Thoracic aorta (tissue), 2 donors: ENCODE measurements around the gene FUT3. TPM values are rescaled to one million over a fixed set of nuclear protein-coding genes. Genes with fewer than 3 reads are reported as not detected.

Source experiments
- ATAC-seq: fragments of 150-250 bp; one replicate; pipeline ENCODE4 v1.8.0; 2017; ENCODE audit warnings: low read depth; ENCODE audit not compliant: insufficient number of reproducible peaks, low FRiP score
- DNase-seq: peaks from one replicate; pipeline ENCODE4 v3.0.0-alpha.2; 2020; ENCODE audit warnings: low spot score
- H3K27ac ChIP-seq, 2 donors: fragments of 200-600 bp; sonication (generic); 1 replicate in 1 of 2; 2 replicates in 1 of 2; pipeline ENCODE4 v1.5.1; 2016; ENCODE audit warnings: mild to moderate bottlenecking in 2 of 2, moderate library complexity in 2 of 2
- H3K27me3 ChIP-seq: fragments of 200-600 bp; sonication (generic); replicated peaks from 2 replicates; pipeline ENCODE4 v1.6.0; 2016; ENCODE audit warnings: mild to moderate bottlenecking; ENCODE audit not compliant: insufficient read depth
- H3K36me3 ChIP-seq: fragments of 200-600 bp; sonication (generic); one replicate; pipeline ENCODE4 v1.5.1; 2016
- H3K4me1 ChIP-seq, 2 donors: fragments of 200-600 bp; sonication (generic); 1 replicate in 1 of 2; 2 replicates in 1 of 2; pipeline versions ENCODE4 v1.5.1 to v1.6.0; 2016; ENCODE audit warnings: low read depth in 2 of 2, mild to moderate bottlenecking in 1 of 2; ENCODE audit not compliant: control insufficient read depth in 1 of 2
- H3K4me3 ChIP-seq: fragments of 200-600 bp; sonication (generic); 2 replicates; pipeline ENCODE4 v1.5.1; 2016; ENCODE audit warnings: mild to moderate bottlenecking
- H3K9me3 ChIP-seq: fragments of 200-600 bp; sonication (generic); 2 replicates; pipeline ENCODE4 v1.5.1; 2016
- total RNA-seq, 2 donors: library from RNA; depleted of rRNA; stranded (reverse); fragments of >200 nt; gene quantifications; one replicate each; pipeline versions ENCODE4 v1.1.0 to v1.2.3, GENCODE V29; 2016
- TF ChIP-seq, protein P1 (sequence below): fragments of 200-600 bp; sonication (generic); IDR thresholded peaks from one replicate; pipeline ENCODE4 v1.5.1; 2019; ENCODE audit warnings: antibody characterized with exemption

FUT3 gene
- total RNA-seq, 2 donors from 2014 or later = not detected

DNA sequence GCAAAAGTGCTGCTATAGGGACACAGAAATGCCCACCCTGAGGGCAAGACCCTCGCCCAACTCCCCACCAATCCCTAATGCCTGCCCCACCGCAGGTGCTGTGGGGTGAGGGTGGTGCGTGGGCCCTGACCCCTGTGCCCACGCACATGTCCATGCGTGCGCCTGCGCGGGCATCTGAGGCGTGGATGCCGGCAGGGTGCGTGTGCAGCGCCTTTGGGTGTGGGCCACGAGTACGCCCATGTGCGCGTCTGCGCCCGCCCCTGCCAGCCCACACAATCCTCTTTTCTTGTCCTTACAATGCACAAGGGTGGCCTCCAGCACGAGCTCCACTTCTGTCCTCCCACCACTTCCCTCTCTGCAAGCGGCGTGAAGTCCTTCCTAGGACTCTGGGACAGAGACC is 26.1 kb downstream of the FUT3 start:
- TF ChIP-seq, protein P1, sequence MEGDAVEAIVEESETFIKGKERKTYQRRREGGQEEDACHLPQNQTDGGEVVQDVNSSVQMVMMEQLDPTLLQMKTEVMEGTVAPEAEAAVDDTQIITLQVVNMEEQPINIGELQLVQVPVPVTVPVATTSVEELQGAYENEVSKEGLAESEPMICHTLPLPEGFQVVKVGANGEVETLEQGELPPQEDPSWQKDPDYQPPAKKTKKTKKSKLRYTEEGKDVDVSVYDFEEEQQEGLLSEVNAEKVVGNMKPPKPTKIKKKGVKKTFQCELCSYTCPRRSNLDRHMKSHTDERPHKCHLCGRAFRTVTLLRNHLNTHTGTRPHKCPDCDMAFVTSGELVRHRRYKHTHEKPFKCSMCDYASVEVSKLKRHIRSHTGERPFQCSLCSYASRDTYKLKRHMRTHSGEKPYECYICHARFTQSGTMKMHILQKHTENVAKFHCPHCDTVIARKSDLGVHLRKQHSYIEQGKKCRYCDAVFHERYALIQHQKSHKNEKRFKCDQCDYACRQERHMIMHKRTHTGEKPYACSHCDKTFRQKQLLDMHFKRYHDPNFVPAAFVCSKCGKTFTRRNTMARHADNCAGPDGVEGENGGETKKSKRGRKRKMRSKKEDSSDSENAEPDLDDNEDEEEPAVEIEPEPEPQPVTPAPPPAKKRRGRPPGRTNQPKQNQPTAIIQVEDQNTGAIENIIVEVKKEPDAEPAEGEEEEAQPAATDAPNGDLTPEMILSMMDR = no peak
- no peak for DNase-seq

DNA sequence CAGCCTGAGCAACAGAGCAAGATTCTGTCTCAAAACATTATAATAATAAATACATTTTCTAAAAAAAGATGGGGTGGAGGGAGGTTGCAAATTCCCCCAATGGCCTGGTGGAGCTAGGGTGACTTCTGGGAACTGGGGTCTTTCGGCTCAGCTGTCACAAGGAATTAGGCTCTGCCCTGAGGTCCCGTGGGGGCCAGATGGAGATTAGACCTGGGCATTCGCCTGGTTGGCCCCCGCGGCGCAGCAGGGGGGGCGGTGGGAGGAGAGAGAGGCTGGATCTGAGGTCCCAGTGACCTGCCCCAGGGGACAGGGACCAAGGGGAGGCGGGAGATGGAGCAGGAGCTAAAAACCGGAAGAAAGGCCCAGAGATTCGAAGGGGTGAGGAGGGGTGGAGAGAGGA is 26.5 kb downstream of the FUT3 start:
- H3K27ac ChIP-seq = no peak overlapping the region
- peaks cover 3% of the 10 kb centered on the region for H3K27me3 ChIP-seq
- H3K4me3 ChIP-seq = no peak overlapping the region
- no peaks in the 10 kb centered on the region for H3K36me3 ChIP-seq
- DNase-seq (no peak), ATAC-seq (no peak)
- TF ChIP-seq, protein P1 = no peak
- peaks cover 4 to 16% of the 10 kb centered on the region in 2 donors for H3K4me1 ChIP-seq
- H3K9me3 ChIP-seq = no peaks in the 10 kb centered on the region

More for the DNA sequence above, 26.1 kb downstream of the FUT3 start:
- Histone ChIP-seq H3K36me3 (no peaks in the 10 kb centered on the region), H3K4me1 (peaks cover 4 to 16% of the 10 kb centered on the region in 2 donors), H3K27ac (no peak overlapping the region), H3K9me3 (no peaks in the 10 kb centered on the region), H3K27me3 (peaks cover 3% of the 10 kb centered on the region), H3K4me3 (no peak overlapping the region)
- ATAC-seq = no peak

DNA sequence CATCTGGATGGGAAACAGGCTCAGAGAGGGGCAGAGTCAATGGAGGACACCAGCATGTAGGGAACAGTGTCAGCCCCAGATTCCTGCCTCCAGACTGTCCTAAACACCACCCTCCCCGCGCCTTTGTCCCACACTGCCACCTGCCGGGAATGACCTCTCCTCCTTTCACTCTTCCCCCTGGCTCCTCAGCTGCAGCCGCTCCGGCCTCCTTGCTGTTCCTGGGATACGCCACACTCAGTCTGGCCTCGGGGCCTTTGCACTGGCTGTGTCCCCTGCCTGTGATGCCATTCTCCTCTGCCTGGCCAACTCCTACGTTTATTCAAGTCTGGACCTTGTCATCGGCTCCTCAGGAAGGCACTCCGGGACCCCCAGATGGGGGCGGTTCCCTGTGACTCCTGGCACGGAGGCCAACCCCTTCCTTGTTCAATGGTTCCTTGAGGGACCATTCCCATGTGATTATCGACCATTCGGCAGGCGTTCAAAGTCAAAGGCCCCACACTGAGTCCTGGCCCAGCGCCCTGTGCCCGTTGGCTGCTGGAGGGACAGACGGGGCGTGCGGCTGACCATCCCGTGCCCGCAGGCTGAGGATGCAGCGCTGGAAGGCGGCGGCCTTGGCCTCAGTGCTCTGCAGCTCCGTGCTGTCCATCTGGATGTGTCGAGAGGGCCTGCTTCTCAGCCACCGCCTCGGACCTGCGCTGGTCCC is 27.5 kb downstream of the FUT3 start:
- Histone ChIP-seq H3K27ac (no peak overlapping the region), H3K27me3 (peaks cover 3% of the 10 kb centered on the region), H3K4me3 (no peak overlapping the region), H3K36me3 (no peaks in the 10 kb centered on the region), H3K4me1 (peaks cover 4 to 10% of the 10 kb centered on the region in 2 donors), H3K9me3 (no peaks in the 10 kb centered on the region)
- DNase-seq = no peak
- ATAC-seq = no peak
- TF ChIP-seq, protein P1 = no peak

DNA sequence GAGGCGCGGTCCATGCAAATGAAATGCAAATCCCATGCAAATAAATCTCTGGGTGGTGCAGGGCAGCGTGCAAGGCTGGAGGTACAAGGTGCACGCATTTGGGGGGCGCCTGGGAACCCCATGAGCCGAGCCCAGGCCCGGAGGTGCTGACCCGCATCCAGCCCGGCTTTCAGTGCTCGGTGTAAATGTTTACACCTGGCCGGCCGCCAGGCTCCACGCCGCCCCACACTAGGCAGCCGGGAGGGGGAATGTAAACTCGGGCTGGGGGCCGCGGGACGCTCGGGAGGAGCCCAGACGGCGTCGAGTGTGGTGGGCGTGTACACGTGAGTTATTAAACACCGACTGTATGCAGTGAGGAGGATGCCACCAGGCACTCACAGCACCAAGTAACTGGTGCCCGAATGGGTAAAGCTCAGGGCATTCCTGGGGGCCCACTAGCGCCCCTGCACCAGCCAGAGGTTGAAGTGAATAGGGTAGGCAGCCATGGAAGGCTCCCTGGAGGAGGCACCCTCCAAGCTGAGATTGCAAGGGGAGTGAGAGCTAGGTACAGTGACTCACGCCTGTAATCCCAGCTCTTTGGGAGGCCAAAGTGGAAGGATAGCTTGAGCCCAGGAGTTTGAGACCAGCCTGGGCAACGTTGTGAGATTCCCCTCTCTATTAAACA is 28.9 kb downstream of the FUT3 start:
- Histone ChIP-seq H3K4me1 (no peaks in the 10 kb centered on the region), H3K4me3 (no peak overlapping the region), H3K9me3 (no peaks in the 10 kb centered on the region), H3K27me3 (no peaks in the 10 kb centered on the region), H3K27ac (no peak overlapping the region), H3K36me3 (no peaks in the 10 kb centered on the region)
- TF ChIP-seq, protein P1 = no peak
- DNase-seq (no peak), ATAC-seq (no peak)

DNA sequence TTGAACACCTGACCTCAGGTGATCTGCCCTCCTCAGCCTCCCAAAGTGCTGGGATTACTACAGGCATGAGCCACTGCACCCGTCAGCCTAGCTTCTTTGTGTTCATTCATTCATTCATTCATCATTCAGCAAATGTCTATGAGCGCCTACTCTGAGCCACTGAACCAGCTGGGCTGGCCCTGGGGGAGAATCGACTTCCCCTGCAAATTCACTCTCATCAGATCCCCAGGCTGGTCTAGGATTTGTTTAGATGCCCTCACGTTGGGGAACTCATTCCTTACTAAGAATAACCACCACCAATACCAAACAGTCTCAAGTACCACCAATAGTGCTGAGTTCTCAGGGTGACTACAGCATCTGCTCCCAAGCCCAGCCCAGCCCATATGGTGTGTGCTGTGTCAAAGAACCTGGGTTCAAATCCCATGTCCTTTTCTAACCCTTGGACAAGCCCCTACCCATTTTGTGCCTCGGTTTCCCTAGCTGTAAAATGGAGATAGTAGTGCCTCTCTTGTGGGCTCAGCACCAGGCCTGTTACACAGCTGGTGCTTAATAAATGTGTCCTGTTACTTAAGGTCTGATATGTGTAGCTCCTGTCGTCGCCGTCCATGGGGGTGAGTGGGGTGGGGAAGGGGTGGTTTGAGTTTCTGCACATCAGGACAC is 29.6 kb downstream of the FUT3 start:
- Histone ChIP-seq H3K36me3 (no peaks in the 10 kb centered on the region), H3K27ac (no peak overlapping the region), H3K9me3 (no peaks in the 10 kb centered on the region), H3K4me3 (no peak overlapping the region), H3K27me3 (no peaks in the 10 kb centered on the region), H3K4me1 (no peaks in the 10 kb centered on the region)
- no peak for DNase-seq
- TF ChIP-seq, protein P1 = no peak
- no peak for ATAC-seq
